Ishikawa (cell line): ENCODE measurements around the gene SYT1.

Experiments used
- CEBPB ChIP-seq: IDR thresholded peaks from 2 replicates; pipeline ENCODE4 v1.6.1; 2012
- EP300 ChIP-seq: IDR thresholded peaks from 2 replicates; pipeline ENCODE4 v1.6.1; 2012; ENCODE audit warnings: borderline replicate concordance
- YY1 ChIP-seq: IDR thresholded peaks from 2 replicates; pipeline ENCODE4 v1.6.1; 2012; ENCODE audit warnings: low read depth

DNA sequence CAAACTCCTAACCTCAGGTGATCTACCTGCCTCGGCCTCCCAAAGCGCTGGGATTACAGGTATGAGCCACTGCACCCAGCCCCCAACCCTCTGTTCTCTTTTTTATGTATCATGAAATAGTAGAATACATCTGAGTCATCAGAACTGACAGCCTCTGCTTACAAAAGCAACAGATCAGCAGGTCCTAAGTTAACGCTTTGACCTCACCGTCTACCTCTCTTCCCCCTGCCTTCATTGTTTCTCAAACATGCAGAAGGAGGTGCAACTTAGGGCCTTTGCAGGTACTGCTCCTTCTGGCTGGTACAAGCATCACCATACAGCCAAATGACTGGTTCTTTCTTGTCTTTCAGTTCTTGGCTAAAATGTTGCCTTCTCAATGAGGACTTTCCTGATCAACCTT, 577.0 kb downstream of the SYT1 start:
- TF ChIP-seq EP300, result no peak
- no peak for TF ChIP-seq YY1
- TF ChIP-seq CEBPB, result no peak
